Measurements from ENCODE around the gene TMOD2. TPM values are rescaled to one million over a fixed set of nuclear protein-coding genes. Genes with fewer than 3 reads are reported as not detected.

The TMOD2 gene
- total RNA-seq, 2 donors from 2014 or later = 2.4 to 8.9 TPM

DNA sequence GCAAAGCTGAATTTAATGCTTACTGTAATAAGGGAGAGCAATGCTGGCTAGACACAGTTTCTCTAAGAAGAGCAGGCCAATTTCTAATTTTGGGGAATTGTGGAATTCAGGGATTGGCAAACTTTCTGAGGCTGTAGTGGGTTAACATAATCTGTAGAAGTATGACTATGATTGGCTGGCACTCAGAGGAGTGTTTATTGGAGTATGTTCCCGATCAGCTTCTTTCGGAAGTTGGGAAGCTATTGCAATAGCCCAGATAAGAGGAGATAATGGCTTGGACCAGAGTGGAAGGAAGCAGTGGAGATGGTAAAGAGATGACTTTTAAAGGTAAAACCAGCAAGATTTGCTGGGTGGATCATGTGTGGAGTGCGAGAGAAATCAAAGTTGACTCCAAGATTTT is 97.4 kb downstream of the TMOD2 start:
- 73% methylated on average over 3 of the region's 3 CpGs for WGBS
- TF ChIP-seq POLR2A (IDR thresholded peaks at IDR 0.05) (no peak), POLR2AphosphoS5 (IDR thresholded peaks at IDR 0.05) (no peak)
- TF ChIP-seq, protein P1, sequence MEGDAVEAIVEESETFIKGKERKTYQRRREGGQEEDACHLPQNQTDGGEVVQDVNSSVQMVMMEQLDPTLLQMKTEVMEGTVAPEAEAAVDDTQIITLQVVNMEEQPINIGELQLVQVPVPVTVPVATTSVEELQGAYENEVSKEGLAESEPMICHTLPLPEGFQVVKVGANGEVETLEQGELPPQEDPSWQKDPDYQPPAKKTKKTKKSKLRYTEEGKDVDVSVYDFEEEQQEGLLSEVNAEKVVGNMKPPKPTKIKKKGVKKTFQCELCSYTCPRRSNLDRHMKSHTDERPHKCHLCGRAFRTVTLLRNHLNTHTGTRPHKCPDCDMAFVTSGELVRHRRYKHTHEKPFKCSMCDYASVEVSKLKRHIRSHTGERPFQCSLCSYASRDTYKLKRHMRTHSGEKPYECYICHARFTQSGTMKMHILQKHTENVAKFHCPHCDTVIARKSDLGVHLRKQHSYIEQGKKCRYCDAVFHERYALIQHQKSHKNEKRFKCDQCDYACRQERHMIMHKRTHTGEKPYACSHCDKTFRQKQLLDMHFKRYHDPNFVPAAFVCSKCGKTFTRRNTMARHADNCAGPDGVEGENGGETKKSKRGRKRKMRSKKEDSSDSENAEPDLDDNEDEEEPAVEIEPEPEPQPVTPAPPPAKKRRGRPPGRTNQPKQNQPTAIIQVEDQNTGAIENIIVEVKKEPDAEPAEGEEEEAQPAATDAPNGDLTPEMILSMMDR (IDR thresholded peaks at IDR 0.05) = no peak
- Histone ChIP-seq H3K27ac (no peak overlapping the region), H3K36me3 (no peaks in the 10 kb centered on the region), H3K4me1 (replicated peaks) (no peaks in the 10 kb centered on the region), H3K9me3 (no peaks in the 10 kb centered on the region), H3K27me3 (replicated peaks; ENCODE audit: insufficient read depth) (no peaks in the 10 kb centered on the region), H3K4me3 (no peak overlapping the region)
- DNase-seq (ENCODE audit: low spot score) = no peak
- intact Hi-C loops (cut with DNase I) = no loop called here

DNA sequence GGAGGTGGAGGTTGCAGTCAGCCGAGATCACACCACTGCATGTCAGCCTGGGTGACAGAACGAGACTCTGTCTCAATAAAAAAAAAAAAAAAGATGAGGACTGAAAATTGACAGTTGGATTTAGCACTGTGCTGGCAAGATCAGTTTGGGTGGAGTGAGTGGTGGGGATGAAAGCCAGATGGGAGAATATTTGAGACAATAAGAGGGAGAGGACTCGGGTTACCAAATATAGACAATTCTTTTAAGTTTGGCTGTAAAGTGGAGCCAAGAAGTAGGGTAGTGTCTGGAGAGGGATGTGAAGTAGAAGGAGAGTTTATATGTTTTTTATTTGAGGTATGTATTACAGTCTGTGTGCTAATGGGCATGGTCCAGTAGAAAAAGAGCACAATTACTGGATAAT is 98.5 kb downstream of the TMOD2 start:
- no peaks in the 10 kb centered on the region for H3K4me1 ChIP-seq (replicated peaks)
- intact Hi-C loops (cut with DNase I) = no loop called here

DNA sequence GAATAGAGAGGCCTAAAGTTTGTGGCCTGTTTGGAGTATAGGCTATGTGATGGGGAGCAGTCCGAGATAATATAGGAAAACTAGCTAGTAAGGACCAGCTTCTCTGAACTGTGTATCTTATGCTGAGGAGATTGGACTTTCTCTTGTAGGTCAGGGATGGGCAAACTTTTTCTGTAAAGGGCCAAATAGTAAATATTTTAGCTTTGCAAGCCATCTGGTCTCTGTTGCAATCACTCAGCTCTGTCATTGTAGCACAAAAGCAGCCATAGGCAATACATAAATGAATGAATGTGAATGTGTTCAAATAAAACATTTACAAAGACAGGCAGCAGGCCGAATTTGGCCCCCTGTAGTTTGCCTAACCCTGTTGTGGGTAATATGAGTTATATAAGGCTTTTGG is 102.6 kb downstream of the TMOD2 start:
- intact Hi-C loops (cut with DNase I) = no loop called here
- Histone ChIP-seq H3K4me3 (no peak overlapping the region), H3K36me3 (no peaks in the 10 kb centered on the region), H3K27me3 (replicated peaks; ENCODE audit: insufficient read depth) (no peaks in the 10 kb centered on the region), H3K4me1 (replicated peaks) (no peaks in the 10 kb centered on the region), H3K9me3 (no peaks in the 10 kb centered on the region), H3K27ac (no peak overlapping the region)
- 80% methylated on average over 2 of the region's 2 CpGs for WGBS
- no peak for DNase-seq (ENCODE audit: low spot score)
- no peak for TF ChIP-seq POLR2A (IDR thresholded peaks at IDR 0.05)
- TF ChIP-seq POLR2AphosphoS5 (IDR thresholded peaks at IDR 0.05) = no peak
- TF ChIP-seq, protein P1 (IDR thresholded peaks at IDR 0.05) = no peak

More for the DNA sequence above, 98.5 kb downstream of the TMOD2 start:
- Histone ChIP-seq H3K9me3 (no peaks in the 10 kb centered on the region), H3K36me3 (no peaks in the 10 kb centered on the region), H3K27ac (no peak overlapping the region), H3K4me3 (no peak overlapping the region), H3K27me3 (replicated peaks; ENCODE audit: insufficient read depth) (no peaks in the 10 kb centered on the region)
- 76% methylated on average over 3 of the region's 3 CpGs for whole genome bisulfite sequencing
- TF ChIP-seq POLR2AphosphoS5 (IDR thresholded peaks at IDR 0.05) (no peak), POLR2A (IDR thresholded peaks at IDR 0.05) (no peak)
- TF ChIP-seq, protein P1 (IDR thresholded peaks at IDR 0.05) = no peak
- no peak for DNase-seq (ENCODE audit: low spot score)

DNA sequence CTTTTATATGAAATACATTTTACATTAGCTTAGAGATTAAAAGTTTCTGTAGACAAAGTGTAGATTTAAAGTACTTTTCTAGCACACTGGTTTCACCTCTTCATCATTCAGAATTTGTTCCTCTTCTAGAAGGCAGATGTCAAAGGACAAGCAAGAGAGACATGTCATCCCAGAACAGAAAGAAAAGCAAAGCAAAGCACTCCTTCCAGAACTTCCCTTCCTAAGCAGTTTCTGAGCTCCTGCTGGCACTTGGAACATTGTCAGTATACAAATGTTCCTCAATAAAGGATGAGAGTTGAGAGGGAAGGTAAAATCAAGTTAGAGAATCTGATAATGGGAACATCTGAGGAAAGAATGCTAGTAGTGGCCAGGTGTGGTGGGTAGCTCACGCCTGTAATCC is 104.2 kb downstream of the TMOD2 start:
- Histone ChIP-seq H3K9me3 (no peaks in the 10 kb centered on the region), H3K4me1 (replicated peaks) (no peaks in the 10 kb centered on the region), H3K27ac (no peak overlapping the region), H3K27me3 (replicated peaks; ENCODE audit: insufficient read depth) (no peaks in the 10 kb centered on the region), H3K36me3 (no peaks in the 10 kb centered on the region), H3K4me3 (no peak overlapping the region)
- 93% methylated on average over 1 of the region's 1 CpG for WGBS
- TF ChIP-seq POLR2A (IDR thresholded peaks at IDR 0.05) (no peak), POLR2AphosphoS5 (IDR thresholded peaks at IDR 0.05) (no peak)
- TF ChIP-seq, protein P1 (IDR thresholded peaks at IDR 0.05) = no peak
- no peak for DNase-seq (ENCODE audit: low spot score)
- intact Hi-C loops (cut with DNase I) = no loop called here

DNA sequence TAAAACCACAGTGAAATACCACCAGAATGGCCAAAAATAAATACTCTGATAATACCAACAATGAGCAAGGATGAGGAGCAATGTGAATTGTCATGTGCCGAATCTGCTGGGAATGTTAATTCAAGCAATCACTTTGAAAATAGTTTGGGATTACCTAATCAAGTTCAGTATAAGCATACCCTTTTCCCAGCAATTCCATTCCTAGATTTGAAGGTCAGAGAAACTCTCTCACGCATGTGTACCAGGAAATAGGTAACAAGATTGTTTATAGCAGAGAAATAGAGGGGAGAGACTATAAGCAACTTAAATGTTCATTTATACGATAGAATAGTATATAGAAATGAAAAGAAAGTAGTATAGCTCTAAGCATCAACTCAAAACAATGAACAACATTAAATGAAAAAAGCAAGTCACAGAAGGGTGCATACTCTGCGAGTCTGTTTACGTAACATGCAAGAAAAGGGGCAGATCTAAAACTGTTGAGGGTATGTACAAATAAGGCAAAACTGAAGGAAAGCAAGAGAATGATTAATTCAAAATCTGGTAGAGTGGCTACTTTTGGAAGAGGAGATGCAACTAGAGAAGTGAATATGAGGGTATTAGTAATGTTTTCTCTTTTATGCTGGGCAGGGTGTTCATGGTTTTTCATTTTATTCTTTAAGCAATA is 105.5 kb downstream of the TMOD2 start:
- TF ChIP-seq, protein P1 (IDR thresholded peaks at IDR 0.05) = no peak
- Histone ChIP-seq H3K27me3 (replicated peaks; ENCODE audit: insufficient read depth) (no peaks in the 10 kb centered on the region), H3K9me3 (no peaks in the 10 kb centered on the region), H3K4me1 (replicated peaks) (no peaks in the 10 kb centered on the region), H3K4me3 (no peak overlapping the region), H3K36me3 (no peaks in the 10 kb centered on the region), H3K27ac (no peak overlapping the region)
- WGBS = 90% methylated on average over 5 of the region's 5 CpGs
- intact Hi-C loops (cut with DNase I) = no loop called here
- DNase-seq (ENCODE audit: low spot score) = no peak
